Naive thymus-derived CD8-positive, alpha-beta T cell (primary cell): ENCODE data around the gene HSPB6. TPM values are rescaled to one million over a fixed set of nuclear protein-coding genes. Genes with fewer than 3 reads are reported as not detected.

Source experiments
- ATAC-seq, 2 donors: fragments of 150-1000 bp; cut with Tn5 transposase in 1 of 2; sonication (Bioruptor Pico), chemical (Tn5 transposase) in 1 of 2; 1 replicate in 1 of 2; 2 replicates in 1 of 2; pipeline ENCODE4 v1.10.0; 2021; ENCODE audit warnings: mild to moderate bottlenecking in 2 of 2, moderate library complexity in 2 of 2
- POLR2A ChIA-PET: fragments of 350-600 bp; sonication (Branson Sonifier 250); formaldehyde crosslinking; loops from one replicate; lab custom pipeline; 2021; ENCODE audit warnings: antibody characterized with exemption; lab: Charles Lee
- DNase-seq, 10 donors: peaks; one replicate each; pipeline versions ENCODE4 v3.0.0 to v3.0.0-alpha.2; 2020 to 2022
- H3K27ac Mint-ChIP-seq, 10 donors: one replicate each; pipeline ENCODE4 v1.8.0; 2020 to 2022; ENCODE audit warnings: mild to moderate bottlenecking in 10 of 10, mixed read lengths in 10 of 10, moderate library complexity in 4 of 10, inconsistent platforms in 1 of 10
- H3K27me3 Mint-ChIP-seq, 5 donors: one replicate each; pipeline ENCODE4 v1.8.0; 2021 to 2022; ENCODE audit warnings: mixed read lengths in 5 of 5
- H3K36me3 Mint-ChIP-seq, 3 donors: one replicate each; pipeline ENCODE4 v1.8.0; 2020 to 2022; ENCODE audit warnings: mixed read lengths in 3 of 3, mild to moderate bottlenecking in 2 of 3, inconsistent platforms in 1 of 3
- H3K4me1 Mint-ChIP-seq, 4 donors: one replicate each; pipeline ENCODE4 v1.8.0; 2021 to 2022; ENCODE audit warnings: mixed read lengths in 4 of 4
- H3K4me3 Mint-ChIP-seq, 10 donors: one replicate each; pipeline ENCODE4 v1.8.0; 2020 to 2022; ENCODE audit warnings: mild to moderate bottlenecking in 10 of 10, mixed read lengths in 10 of 10, moderate library complexity in 6 of 10, inconsistent platforms in 1 of 10
- H3K9me3 Mint-ChIP-seq, 9 donors: one replicate each; pipeline ENCODE4 v1.8.0; 2020 to 2022; ENCODE audit warnings: mixed read lengths in 9 of 9, mild to moderate bottlenecking in 3 of 9, inconsistent platforms in 1 of 9, moderate library complexity in 1 of 9
- polyA plus RNA-seq, 3 donors: library from polyadenylated mRNA; unstranded; fragments of 300-500 nt; fragmentation: Illumina TruSeq; gene quantifications; one replicate each; pipeline ENCODE4 v1.2.3, GENCODE V29; 2021
- total RNA-seq, 8 experiments: library from RNA in 2 of 8; stranded (reverse) in 2 of 8; gene quantifications; one replicate each; pipeline ENCODE4 v1.2.3 and lab custom pipeline; 2021 to 2026

The HSPB6 gene
- total and polyA plus RNA-seq, 5 experiments from 2014 or later, result not detected

DNA sequence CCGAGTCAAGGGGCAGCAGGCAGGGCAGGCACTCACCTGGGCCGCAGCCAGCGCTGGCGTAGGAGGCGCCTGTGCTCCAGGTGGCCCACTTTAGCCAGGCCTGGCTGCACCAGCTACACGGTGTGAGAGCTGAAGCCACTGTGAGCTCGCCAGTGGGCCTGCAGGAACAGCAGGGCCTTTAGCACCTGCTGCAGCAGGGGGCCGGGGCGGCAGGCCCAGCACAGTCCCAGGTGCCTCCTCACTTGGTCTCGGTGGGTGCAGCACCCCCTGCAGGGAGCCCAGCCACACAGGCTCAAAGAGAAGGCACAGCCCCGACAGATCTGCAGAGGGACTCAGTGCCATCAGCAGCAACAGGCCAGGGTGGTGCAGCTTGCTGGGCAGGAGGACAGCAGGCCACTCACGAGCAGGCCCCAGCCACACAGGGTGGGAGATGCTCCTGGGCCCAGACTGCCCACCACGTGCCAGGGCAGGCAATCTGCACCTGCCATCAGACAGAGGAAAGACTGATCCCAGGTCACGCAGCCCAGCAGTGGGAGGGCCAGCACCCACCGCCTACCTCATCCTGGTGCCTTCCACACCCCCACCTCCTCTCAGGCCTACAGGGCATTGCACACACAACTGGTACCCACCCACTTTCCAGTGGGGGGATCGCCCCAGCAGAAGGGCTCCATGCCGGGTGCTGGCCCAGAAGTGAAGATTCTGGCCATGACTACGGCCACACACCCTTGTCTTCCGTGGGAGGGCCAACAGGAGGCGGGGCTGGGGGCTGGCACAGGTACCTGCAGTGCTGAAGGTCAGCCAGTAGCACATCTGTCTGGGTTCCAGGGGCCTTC is 34.4 kb upstream of the HSPB6 start:
- DNase-seq, result peak in 1 of 10 donors; percentile 5
- POLR2A ChIA-PET, result no interaction called here

DNA sequence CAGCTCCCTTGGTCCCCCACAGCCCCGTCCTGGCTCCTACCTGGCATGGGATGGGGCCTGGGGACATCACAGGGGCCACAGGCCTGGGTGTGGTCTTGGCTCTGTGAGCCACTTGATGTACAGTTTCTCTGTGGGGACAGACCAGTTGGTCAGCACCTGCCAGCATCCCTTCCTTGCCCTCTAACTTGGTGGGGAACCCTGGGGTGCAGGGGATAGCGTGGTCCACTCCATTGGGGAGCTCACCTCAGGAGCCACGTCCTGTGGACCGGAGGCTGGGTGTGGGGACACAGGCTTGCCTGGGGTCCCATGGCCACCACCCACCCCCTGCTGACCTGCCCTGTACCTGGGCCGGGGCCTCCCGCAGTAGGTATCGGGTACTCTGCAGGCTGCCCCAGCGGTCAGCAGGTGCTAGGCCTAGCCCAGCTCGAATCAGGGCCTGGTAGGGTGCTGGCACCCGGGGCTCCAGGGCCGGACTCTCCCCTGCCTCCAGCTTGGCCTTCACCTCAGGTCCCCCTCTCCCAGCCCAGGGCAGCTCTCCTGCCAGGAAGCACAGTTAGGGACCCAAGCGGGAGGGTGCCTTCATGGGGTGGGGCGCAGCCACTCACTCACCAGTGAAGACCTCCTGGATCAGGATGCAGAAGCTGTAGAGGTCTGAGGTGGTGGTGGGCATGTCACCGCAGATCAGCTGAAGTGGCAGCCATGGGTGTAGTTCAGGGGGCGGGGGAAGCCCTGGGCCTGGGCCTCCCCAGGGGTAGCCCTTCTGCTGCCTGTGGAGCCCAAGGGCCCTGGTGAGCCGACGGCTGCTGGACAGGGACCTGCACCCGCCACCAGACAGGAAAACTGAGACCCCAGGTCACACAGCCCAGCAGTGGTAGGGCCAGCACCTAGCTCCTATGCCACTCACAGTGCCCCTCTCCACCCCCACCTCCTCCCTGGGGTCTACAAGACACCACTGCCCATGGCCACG is 33.4 kb upstream of the HSPB6 start:
- no peaks in the 10 kb centered on the region for H3K9me3 Mint-ChIP-seq
- H3K27ac Mint-ChIP-seq, result no peak overlapping the region

More for the DNA sequence above, 34.4 kb upstream of the HSPB6 start:
- H3K27me3 Mint-ChIP-seq, result peaks cover 10 to 26% (median 18%) of the 10 kb centered on the region in 5 donors
- H3K9me3 Mint-ChIP-seq, result no peaks in the 10 kb centered on the region
- no peak overlapping the region for H3K4me3 Mint-ChIP-seq
- H3K27ac Mint-ChIP-seq, result no peak overlapping the region
- no peaks in the 10 kb centered on the region for H3K36me3 Mint-ChIP-seq
- ATAC-seq, result peak in 1 of 2 donors; percentile 39
- H3K4me1 Mint-ChIP-seq, result peaks cover 0 to 2% (median 0%) of the 10 kb centered on the region in 4 donors

GRCh38 chr19:35789195-35789977 is 32.6 kb upstream of the HSPB6 start:
- Mint-ChIP-seq H3K4me1 (peaks cover 0 to 4% (median 0%) of the 10 kb centered on the region in 4 donors), H3K27ac (no peak overlapping the region), H3K36me3 (no peaks in the 10 kb centered on the region), H3K9me3 (no peaks in the 10 kb centered on the region), H3K4me3 (no peak overlapping the region), H3K27me3 (peaks cover 6 to 21% (median 12%) of the 10 kb centered on the region in 5 donors)
- POLR2A ChIA-PET, result no interaction called here
- no peak for DNase-seq
- no peak for ATAC-seq

More for the DNA sequence above, 33.4 kb upstream of the HSPB6 start:
- no peaks in the 10 kb centered on the region for H3K36me3 Mint-ChIP-seq
- H3K4me1 Mint-ChIP-seq, result peaks cover 0 to 4% (median 0%) of the 10 kb centered on the region in 4 donors
- DNase-seq (no peak), ATAC-seq (no peak)
- POLR2A ChIA-PET, result no interaction called here
- peaks cover 6 to 21% (median 14%) of the 10 kb centered on the region in 5 donors for H3K27me3 Mint-ChIP-seq
- no peak overlapping the region for H3K4me3 Mint-ChIP-seq

DNA sequence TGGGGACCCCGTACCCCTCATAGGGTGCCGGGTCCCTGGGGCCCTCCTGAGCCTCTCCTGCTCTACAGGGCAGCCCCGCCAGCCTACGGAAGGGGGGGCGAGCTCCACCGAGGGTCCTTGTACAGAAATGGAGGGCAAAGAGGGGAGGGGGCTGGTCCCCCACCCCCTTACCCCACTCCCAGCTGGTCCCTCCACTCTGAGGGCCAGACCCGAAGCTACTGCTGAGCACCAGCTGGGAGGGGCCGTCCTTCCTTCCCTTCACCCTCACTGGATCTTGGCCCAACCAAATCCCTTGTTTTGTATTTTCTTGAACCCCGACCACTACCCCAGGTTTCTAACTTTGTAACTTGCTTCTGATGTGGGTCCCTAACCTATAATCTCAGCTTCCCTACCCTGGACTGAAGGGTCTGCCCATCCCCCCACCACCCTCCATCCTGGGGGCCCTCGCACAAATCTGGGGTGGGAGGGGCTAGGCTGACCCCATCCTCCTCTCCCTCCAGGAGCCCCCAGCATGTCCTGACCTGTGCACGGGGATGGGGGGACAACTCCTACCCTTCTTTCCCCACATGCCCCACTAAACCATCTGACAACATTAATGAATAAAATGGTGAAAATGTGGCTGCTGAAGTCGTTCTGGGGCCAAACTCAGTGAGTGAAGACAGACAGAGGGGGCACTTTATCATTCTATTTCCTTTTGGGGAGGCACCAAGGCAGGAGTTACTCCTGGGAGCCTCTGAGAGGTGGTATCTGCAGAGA is 31.6 kb upstream of the HSPB6 start:
- H3K4me1 Mint-ChIP-seq, result peaks cover 0 to 2% (median 0%) of the 10 kb centered on the region in 4 donors
- no peak for DNase-seq
- H3K9me3 Mint-ChIP-seq, result no peaks in the 10 kb centered on the region
- H3K4me3 Mint-ChIP-seq, result no peak overlapping the region
- no peak for ATAC-seq
- H3K27me3 Mint-ChIP-seq, result peaks cover 2 to 11% (median 7%) of the 10 kb centered on the region in 5 donors
- POLR2A ChIA-PET, result no interaction called here
- no peak overlapping the region for H3K27ac Mint-ChIP-seq
- no peaks in the 10 kb centered on the region for H3K36me3 Mint-ChIP-seq

GRCh38 chr19:35787227-35787799 is 30.5 kb upstream of the HSPB6 start:
- Mint-ChIP-seq H3K4me1 (peaks cover 0 to 2% (median 0%) of the 10 kb centered on the region in 4 donors), H3K4me3 (no peak overlapping the region), H3K36me3 (no peaks in the 10 kb centered on the region), H3K27me3 (peaks cover 0 to 3% (median 3%) of the 10 kb centered on the region in 5 donors), H3K9me3 (no peaks in the 10 kb centered on the region), H3K27ac (no peak overlapping the region)
- ATAC-seq (no peak), DNase-seq (no peak)
- POLR2A ChIA-PET, result no interaction called here

- POLR2A ChIA-PET, result no interaction called here
Observed at GRCh38 chr19:35786299-35787160, 29.7 kb upstream of the HSPB6 start.

DNA sequence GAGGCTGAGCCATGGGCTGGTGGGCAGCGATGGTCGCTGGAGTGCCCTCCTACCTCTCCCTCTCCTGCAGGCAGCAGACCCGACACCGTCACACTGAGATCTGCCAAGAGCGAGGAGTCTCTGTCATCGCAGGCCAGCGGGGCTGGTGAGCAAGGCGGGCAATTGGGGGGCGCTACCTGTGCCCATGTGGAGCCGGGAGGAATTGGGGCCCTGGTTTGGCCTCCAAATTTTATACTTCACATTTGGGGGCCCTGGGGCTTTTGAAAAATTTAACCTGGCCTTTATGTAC is 28.5 kb upstream of the HSPB6 start:
- POLR2A ChIA-PET, result no interaction called here
- no peak overlapping the region for H3K27ac Mint-ChIP-seq
- no peaks in the 10 kb centered on the region for H3K27me3 Mint-ChIP-seq
- ATAC-seq (no peak), DNase-seq (no peak)
- H3K4me1 Mint-ChIP-seq, result peaks cover 0 to 2% (median 0%) of the 10 kb centered on the region in 4 donors
- H3K4me3 Mint-ChIP-seq, result no peak overlapping the region
- no peaks in the 10 kb centered on the region for H3K9me3 Mint-ChIP-seq
- H3K36me3 Mint-ChIP-seq, result peaks cover 0 to 2% (median 0%) of the 10 kb centered on the region in 3 donors

More at GRCh38 chr19:35786299-35787160, 29.7 kb upstream of the HSPB6 start:
- no peak for ATAC-seq
- Mint-ChIP-seq H3K27me3 (no peaks in the 10 kb centered on the region), H3K27ac (peak overlapping the region in 2 of 10 donors; percentile 30 to 79), H3K4me3 (no peak overlapping the region), H3K9me3 (no peaks in the 10 kb centered on the region), H3K36me3 (no peaks in the 10 kb centered on the region), H3K4me1 (peaks cover 0 to 2% (median 0%) of the 10 kb centered on the region in 4 donors)
- DNase-seq, result no peak

GRCh38 chr19:35784503-35785338 is 27.9 kb upstream of the HSPB6 start:
- peaks cover 0 to 2% (median 0%) of the 10 kb centered on the region in 4 donors for H3K4me1 Mint-ChIP-seq
- H3K27ac Mint-ChIP-seq, result no peak overlapping the region
- ATAC-seq (no peak), DNase-seq (no peak)
- H3K36me3 Mint-ChIP-seq, result peaks cover 0 to 2% (median 0%) of the 10 kb centered on the region in 3 donors
- no peak overlapping the region for H3K4me3 Mint-ChIP-seq
- no peaks in the 10 kb centered on the region for H3K27me3 Mint-ChIP-seq
- no peaks in the 10 kb centered on the region for H3K9me3 Mint-ChIP-seq
- POLR2A ChIA-PET, result no interaction called here

GRCh38 chr19:35783469-35784434 is 26.9 kb upstream of the HSPB6 start:
- Mint-ChIP-seq H3K36me3 (peaks cover 0 to 2% (median 2%) of the 10 kb centered on the region in 3 donors), H3K27me3 (no peaks in the 10 kb centered on the region), H3K4me1 (peaks cover 0 to 4% (median 0%) of the 10 kb centered on the region in 4 donors), H3K4me3 (no peak overlapping the region), H3K27ac (peak overlapping the region in 1 of 10 donors; percentile 56), H3K9me3 (no peaks in the 10 kb centered on the region)
- no peak for DNase-seq
- POLR2A ChIA-PET, result no interaction called here
- no peak for ATAC-seq
